Measurements from ENCODE around the gene FAF1. TPM values are rescaled to one million over a fixed set of nuclear protein-coding genes. Genes with fewer than 3 reads are reported as not detected.

The FAF1 gene
- total and polyA plus RNA-seq, 2 of the 8 experiments (the other 6 are each of a cell fraction or from before 2014, with no cell fraction given): 10.8 to 65.9 TPM

DNA sequence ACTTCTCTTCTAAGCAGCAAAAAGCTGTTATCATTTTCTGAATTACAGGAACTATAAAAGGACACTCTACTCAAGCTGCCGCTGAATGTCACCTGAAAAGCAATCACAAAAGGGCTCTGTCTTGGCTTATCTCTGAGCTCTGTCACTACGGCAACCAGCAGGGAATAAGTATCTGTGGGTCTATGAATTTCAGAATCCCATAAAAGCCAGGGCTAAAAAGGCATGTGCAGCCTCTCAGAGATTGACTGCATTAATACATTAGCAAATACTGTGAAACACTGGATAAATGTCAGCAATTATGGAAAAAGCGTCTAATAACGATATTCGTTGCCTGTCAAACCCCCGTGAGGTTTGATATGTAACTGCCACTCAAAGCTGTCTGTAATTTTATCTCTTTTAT is 326.6 kb downstream of the FAF1 start (continued):
- TF ChIP-seq, protein P1, sequence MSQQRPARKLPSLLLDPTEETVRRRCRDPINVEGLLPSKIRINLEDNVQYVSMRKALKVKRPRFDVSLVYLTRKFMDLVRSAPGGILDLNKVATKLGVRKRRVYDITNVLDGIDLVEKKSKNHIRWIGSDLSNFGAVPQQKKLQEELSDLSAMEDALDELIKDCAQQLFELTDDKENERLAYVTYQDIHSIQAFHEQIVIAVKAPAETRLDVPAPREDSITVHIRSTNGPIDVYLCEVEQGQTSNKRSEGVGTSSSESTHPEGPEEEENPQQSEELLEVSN (IDR thresholded peaks at IDR 0.05): no peak
- no peak for TF ChIP-seq TAF1 (IDR thresholded peaks at IDR 0.05; ENCODE audit: low read depth, low read length)
- no peak for TF ChIP-seq POU5F1 (IDR thresholded peaks at IDR 0.05; ENCODE audit: low read depth, low read length)
- no peak for TF ChIP-seq SIN3A (conservative IDR thresholded peaks at IDR 0.05 in 1 of 2, IDR thresholded peaks at IDR 0.05 in 1 of 2; ENCODE audit: low read depth in 1 of 2, low read length in 2 of 2)
- no peak for TF ChIP-seq CHD1 (IDR thresholded peaks at IDR 0.05; ENCODE audit: low read depth, low read length)
- no peak for TF ChIP-seq NANOG (IDR thresholded peaks at IDR 0.05; ENCODE audit: insufficient read depth, low read depth, low read length, poor library complexity, severe bottlenecking)

Data from H1 (cell line).